EH (cell line): ENCODE results near the gene CCDC60.

ENCODE experiments used
- DNase-seq: peaks from one replicate; pipeline ENCODE4 v3.0.0-alpha.2; 2015; ENCODE audit warnings: low read depth

Gene CCDC60

GRCh38 chr12:119334430-119335170 lies at the start of gene CCDC60:
Gene CCDC60 (plus strand): TSS chr12:119334729. CDS start chr12:119335177, 448 bp downstream.
- no peak for DNase-seq

GRCh38 chr12:119288576-119288975 lies 46.0 kb upstream of the CCDC60 start:
- DNase-seq, result no peak

- no peak for DNase-seq
Observed at GRCh38 chr12:119292893-119293630, 41.5 kb upstream of the CCDC60 start.

- DNase-seq, result no peak
Observed at GRCh38 chr12:119294211-119294610, 40.3 kb upstream of the CCDC60 start.

GRCh38 chr12:119296535-119296934 lies 38.0 kb upstream of the CCDC60 start:
- no peak for DNase-seq

GRCh38 chr12:119299130-119299529 lies 35.4 kb upstream of the CCDC60 start:
- no peak for DNase-seq

GRCh38 chr12:119301379-119301778 lies 33.1 kb upstream of the CCDC60 start:
- DNase-seq, result no peak

- no peak for DNase-seq
Observed at GRCh38 chr12:119302451-119303080, 32.0 kb upstream of the CCDC60 start.

- no peak for DNase-seq
Observed at GRCh38 chr12:119306593-119306992, 27.9 kb upstream of the CCDC60 start.

- no peak for DNase-seq
Observed at GRCh38 chr12:119307747-119308146, 26.8 kb upstream of the CCDC60 start.

- DNase-seq, result no peak
Observed at GRCh38 chr12:119308708-119309456, 25.6 kb upstream of the CCDC60 start.

GRCh38 chr12:119311878-119312277 lies 22.7 kb upstream of the CCDC60 start:
- no peak for DNase-seq

- DNase-seq, result no peak
Observed at GRCh38 chr12:119312904-119313303, 21.6 kb upstream of the CCDC60 start.

- DNase-seq, result no peak
Observed at GRCh38 chr12:119314290-119314689, 20.2 kb upstream of the CCDC60 start.

- no peak for DNase-seq
Observed at GRCh38 chr12:119319638-119320037, 14.9 kb upstream of the CCDC60 start.

GRCh38 chr12:119320678-119321077 lies 13.9 kb upstream of the CCDC60 start:
- DNase-seq, result no peak

- no peak for DNase-seq
Observed at GRCh38 chr12:119322301-119322723, 12.2 kb upstream of the CCDC60 start.

GRCh38 chr12:119325813-119326212 lies 8.7 kb upstream of the CCDC60 start:
- DNase-seq, result no peak

- DNase-seq, result no peak
Observed at GRCh38 chr12:119326341-119326740, 8.2 kb upstream of the CCDC60 start.

- no peak for DNase-seq
Observed at GRCh38 chr12:119327471-119327870, 7.1 kb upstream of the CCDC60 start.

GRCh38 chr12:119328111-119328510 lies 6.4 kb upstream of the CCDC60 start:
- DNase-seq, result no peak
